NCI-H2227 treated with DMSO at 0.1 percent for 48 hours (cell line): ENCODE data around the gene DLG2.

Source experiments
- DNase-seq: peaks from one replicate; lab custom pipeline; 2025; lab: John Stamatoyannopoulos, UW

The DLG2 gene

DNA sequence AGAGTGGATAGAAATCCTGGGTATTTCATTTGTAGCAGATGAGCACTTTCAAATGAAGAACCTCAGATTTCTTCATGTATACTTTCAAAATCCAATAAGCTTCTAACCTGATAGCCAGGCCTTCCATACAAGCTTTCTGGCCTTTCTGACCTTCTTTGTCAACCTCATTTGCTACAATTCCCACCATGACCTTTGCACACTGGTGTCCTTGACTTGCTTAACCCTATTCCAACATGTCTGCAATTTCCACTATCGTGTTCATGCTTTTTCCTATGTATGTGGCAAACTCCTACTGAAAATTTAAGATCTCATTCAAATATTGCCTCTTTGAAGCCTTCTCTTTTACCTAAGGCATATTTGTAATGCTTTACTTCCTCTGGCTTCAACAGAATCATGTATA, 2098.9 kb downstream of the DLG2 start:
- no peak for DNase-seq

DNA sequence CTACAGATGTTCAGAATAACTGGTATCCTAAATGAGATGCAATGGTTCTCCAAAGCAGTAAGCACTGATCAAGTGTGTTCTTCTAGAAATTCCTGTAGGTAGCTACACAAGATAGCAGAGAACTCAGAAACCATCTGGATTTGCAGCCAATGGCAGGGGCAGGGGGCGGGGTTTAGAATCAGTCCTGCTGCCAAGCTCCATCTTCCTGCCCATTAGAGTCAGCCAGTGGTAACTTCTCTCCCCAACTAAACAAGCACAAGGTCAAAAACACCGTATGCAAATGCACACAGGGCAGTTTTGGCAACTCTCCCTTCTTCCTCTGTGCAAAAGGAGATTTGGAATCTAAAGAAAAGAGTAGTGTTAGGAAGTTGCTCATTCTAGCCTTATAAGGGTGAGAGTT, 2103.5 kb downstream of the DLG2 start:
- no peak for DNase-seq

- no peak for DNase-seq
Measured at GRCh38 chr11:83522911-83523310, 2104.2 kb downstream of the DLG2 start.

- DNase-seq: no peak
Measured at GRCh38 chr11:83521647-83522596, 2105.2 kb downstream of the DLG2 start.

GRCh38 chr11:83520849-83521248, 2106.3 kb downstream of the DLG2 start:
- no peak for DNase-seq

GRCh38 chr11:83511646-83512045, 2115.5 kb downstream of the DLG2 start:
- peak; percentile 72 for DNase-seq

DNA sequence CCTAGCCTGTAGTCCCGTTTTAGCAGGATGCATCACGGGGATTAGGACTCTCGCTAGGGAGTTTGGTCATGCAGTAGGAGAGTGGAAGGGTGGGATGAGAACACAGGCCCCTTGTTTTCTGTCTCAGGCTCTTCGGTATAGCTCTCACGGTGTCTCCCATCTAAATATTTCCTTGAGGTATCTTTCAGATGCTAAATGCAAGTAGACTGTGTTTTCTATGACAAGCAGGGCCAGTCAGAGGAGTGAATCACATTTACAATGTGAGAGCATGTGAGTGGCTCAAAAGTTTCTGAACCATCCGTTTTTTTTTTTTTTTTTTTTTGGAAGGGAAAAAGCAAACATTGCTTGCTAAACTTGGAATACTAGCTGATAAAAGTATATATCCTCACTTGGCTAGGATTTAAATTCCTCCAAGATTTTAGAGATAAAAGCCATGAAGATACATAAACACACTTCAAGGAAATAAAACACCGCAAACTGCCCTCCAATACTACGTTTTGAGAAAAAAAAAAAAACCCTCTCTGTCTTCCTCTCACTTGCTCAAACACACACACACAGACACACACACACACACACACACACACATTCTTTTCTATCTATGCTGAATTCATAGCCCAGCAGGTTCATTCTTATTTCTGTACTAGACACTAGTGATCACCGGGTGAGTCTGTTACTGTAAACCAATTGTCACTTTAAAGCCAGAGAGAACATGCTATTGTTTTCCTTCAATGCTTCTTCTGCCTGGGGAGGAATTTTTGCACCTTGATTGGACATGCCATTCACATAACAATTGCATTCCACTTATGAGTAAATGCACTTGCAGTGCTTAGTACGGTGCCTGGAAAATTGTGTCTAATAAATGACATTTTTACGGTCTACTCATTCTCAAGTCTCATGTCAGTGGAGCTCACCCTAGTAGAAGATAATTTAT, 2116.3 kb downstream of the DLG2 start:
- DNase-seq: peak; percentile 20

GRCh38 chr11:83508804-83509203, 2118.3 kb downstream of the DLG2 start:
- DNase-seq: no peak

DNA sequence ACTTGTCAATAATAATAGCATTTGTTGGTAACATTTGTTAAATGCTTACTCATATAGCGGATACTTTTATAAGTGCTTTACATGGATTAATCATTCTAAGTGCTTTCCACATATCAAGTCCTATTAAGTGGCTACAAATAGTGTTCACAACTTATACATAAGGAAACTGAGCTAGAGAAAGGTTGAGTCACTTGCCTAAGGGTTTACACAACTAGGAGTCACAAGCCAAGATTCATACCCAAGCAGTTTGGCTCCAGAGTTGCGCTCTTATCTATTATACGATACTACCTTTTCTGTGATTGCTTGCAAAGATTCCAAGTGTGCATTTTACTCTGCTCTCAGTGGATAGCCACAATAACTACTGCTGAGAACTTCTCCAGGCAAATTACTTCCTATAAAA, 2125.1 kb downstream of the DLG2 start:
- no peak for DNase-seq

GRCh38 chr11:83493917-83494316, 2133.2 kb downstream of the DLG2 start:
- no peak for DNase-seq

DNA sequence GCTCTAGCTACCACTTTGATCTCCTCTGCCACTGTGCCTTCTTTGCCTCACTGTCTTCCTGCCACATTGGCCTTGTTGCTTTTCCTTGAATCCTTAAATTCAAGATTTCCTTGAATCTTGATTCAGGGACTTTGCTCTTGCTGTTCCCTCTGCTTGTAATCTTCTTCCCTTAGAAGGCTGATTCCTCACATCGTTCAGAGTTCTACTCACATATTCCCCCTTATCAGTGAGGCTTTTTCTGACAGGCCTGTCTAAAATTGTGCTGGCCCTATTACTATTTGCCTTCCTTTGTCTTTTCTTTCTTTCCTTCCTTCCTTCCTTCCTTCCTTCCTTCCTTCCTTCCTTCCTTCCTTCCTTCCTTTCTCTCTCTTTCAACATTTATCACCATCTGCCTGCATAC, 2134.1 kb downstream of the DLG2 start:
- no peak for DNase-seq

GRCh38 chr11:83483808-83484207, 2143.3 kb downstream of the DLG2 start:
- no peak for DNase-seq

GRCh38 chr11:83480811-83481210, 2146.3 kb downstream of the DLG2 start:
- DNase-seq: no peak

- DNase-seq: no peak
Measured at GRCh38 chr11:83480251-83480650, 2146.9 kb downstream of the DLG2 start.

GRCh38 chr11:83477772-83478171, 2149.4 kb downstream of the DLG2 start:
- no peak for DNase-seq

GRCh38 chr11:83475760-83476159, 2151.4 kb downstream of the DLG2 start:
- DNase-seq: no peak

GRCh38 chr11:83473743-83474142, 2153.4 kb downstream of the DLG2 start:
- DNase-seq: no peak

DNA sequence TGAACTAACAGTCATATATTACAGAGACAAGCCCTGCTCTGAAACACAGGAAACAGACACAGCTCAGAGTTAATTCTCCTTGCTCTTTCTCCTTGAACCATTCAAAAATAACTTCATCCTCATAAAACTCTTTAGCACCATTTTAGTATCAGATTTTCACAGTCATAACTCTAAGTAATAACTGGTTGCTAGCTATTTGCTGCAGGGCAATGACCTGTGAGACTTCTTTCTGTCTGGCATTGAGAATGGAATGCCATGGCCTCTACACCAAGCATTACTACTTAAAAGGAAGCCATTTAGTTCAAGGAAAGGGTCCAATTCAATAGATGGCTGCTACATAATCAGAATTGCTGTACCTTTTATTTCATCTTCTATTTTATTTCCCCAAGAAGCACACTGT, 2154.3 kb downstream of the DLG2 start:
- peak; percentile 43 for DNase-seq

GRCh38 chr11:83471831-83472727, 2155.1 kb downstream of the DLG2 start:
- DNase-seq: no peak

- no peak for DNase-seq
Measured at GRCh38 chr11:83467837-83468236, 2159.3 kb downstream of the DLG2 start.

- no peak for DNase-seq
Measured at GRCh38 chr11:83464160-83464944, 2162.8 kb downstream of the DLG2 start.
